GM12878 (cell line): Measurements from ENCODE around the gene CD27. TPM values are rescaled to one million over a fixed set of nuclear protein-coding genes. Genes with fewer than 3 reads are reported as not detected.

Experiments used
- EED ChIP-seq: sonication (generic); IDR thresholded peaks from 2 replicates; pipeline ENCODE4 v1.6.1; 2016; ENCODE audit warnings: antibody characterized with exemption, low read depth
- ESRRA ChIP-seq: IDR thresholded peaks from 2 replicates; pipeline ENCODE4 v1.6.1; 2012; ENCODE audit warnings: mild to moderate bottlenecking, low read length, improper control_type of control experiment
- FOXM1 ChIP-seq: IDR thresholded peaks from 2 replicates; pipeline ENCODE4 v1.6.1; 2012; ENCODE audit warnings: low read depth, mild to moderate bottlenecking, inconsistent platforms, low read length, moderate library complexity
- IKZF2 ChIP-seq, 2 experiments: fragments of 450-650 bp; IDR thresholded peaks; 2 replicates each; pipeline ENCODE4 v1.6.1; 2017; ENCODE audit warnings: mild to moderate bottlenecking in 2 of 2, moderate library complexity in 2 of 2
- IRF4 ChIP-seq: IDR thresholded peaks from 2 replicates; pipeline ENCODE4 v1.6.1; 2011; ENCODE audit warnings: low read depth, low read length
- MEF2B ChIP-seq: fragments of 450-650 bp; IDR thresholded peaks from 2 replicates; pipeline ENCODE4 v1.6.1; 2018; ENCODE audit warnings: mild to moderate bottlenecking, moderate library complexity; ENCODE audit not compliant: partially characterized antibody, poor library complexity, severe bottlenecking
- NFYA ChIP-seq: IDR thresholded peaks from 2 replicates; pipeline ENCODE4 v1.6.1; 2011; ENCODE audit warnings: low read depth, mild to moderate bottlenecking, low read length, improper control_type of control experiment, borderline replicate concordance
- NRF1 ChIP-seq: conservative IDR thresholded peaks from 2 replicates; pipeline ENCODE4 v1.6.1; 2011; ENCODE audit warnings: mild to moderate bottlenecking, low read depth, low read length, improper control_type of control experiment
- PAX8 ChIP-seq: fragments of 450-650 bp; IDR thresholded peaks from 2 replicates; pipeline ENCODE4 v1.6.1; 2017; ENCODE audit warnings: mild to moderate bottlenecking, moderate library complexity
- RB1 ChIP-seq: fragments of 450-650 bp; formaldehyde crosslinking; IDR thresholded peaks from 2 replicates; pipeline ENCODE4 v1.6.1; 2017; ENCODE audit warnings: mild to moderate bottlenecking, borderline replicate concordance
- STAT1 ChIP-seq: fragments of 450-650 bp; conservative IDR thresholded peaks from 2 replicates; pipeline ENCODE4 v1.6.1; 2014; ENCODE audit warnings: antibody characterized with exemption, mild to moderate bottlenecking
- YBX1 ChIP-seq: fragments of 450-650 bp; IDR thresholded peaks from 2 replicates; pipeline ENCODE4 v1.6.1; 2016; ENCODE audit warnings: antibody characterized with exemption
- ZNF274 ChIP-seq: IDR thresholded peaks from one replicate; pipeline ENCODE4 v1.8.0; 2011; ENCODE audit not compliant: insufficient read length, insufficient read depth
- polyA plus RNA-seq, 11 experiments: library from polyadenylated mRNA; depleted of rRNA in 4 of 11; unstranded in 6 of 11; stranded (reverse) in 5 of 11; fragments of >200 nt; fragmentation: Nextera tagmentation in 4 of 11; fragmentation: Illumina TruSeq in 1 of 11; extraction: Ambion mirVana in 4 of 11; extraction: Trizol in 1 of 11; gene quantifications; 1 replicate in 1 of 11; 2 replicates in 10 of 11; pipeline versions ENCODE4 v1.2.1 to v1.2.3, GENCODE V29; 2011 to 2016; ENCODE audit warnings: inconsistent platforms in 2 of 11, missing spikeins in 2 of 11, low read depth in 1 of 11
- total RNA-seq, 4 experiments: library from RNA; depleted of rRNA in 3 of 4; stranded (reverse); fragments of >200 nt in 3 of 4; fragmentation: Illumina TruSeq in 1 of 4; extraction: Trizol in 1 of 4; gene quantifications; 2 replicates each; pipeline versions ENCODE4 v1.2.1 to v1.2.3, GENCODE V29; 2013 to 2021
- TF ChIP-seq, protein P1 (sequence below): fragments of 150-350 bp; IDR thresholded peaks from 2 replicates; pipeline ENCODE4 v1.6.1; 2016; ENCODE audit warnings: low read depth, low read length
- TF ChIP-seq, protein P2 (sequence below): IDR thresholded peaks from 2 replicates; pipeline ENCODE4 v1.6.1; 2012; ENCODE audit warnings: low read depth, low read length, improper control_type of control experiment
- TF ChIP-seq, protein P3 (sequence below), 3 experiments: IDR thresholded peaks in 2 of 3; conservative IDR thresholded peaks in 1 of 3; 2 replicates each; pipeline ENCODE4 v1.5.1; 2011; ENCODE audit warnings: low read depth in 3 of 3, low read length in 3 of 3, mild to moderate bottlenecking in 3 of 3, control low read depth in 2 of 3, moderate library complexity in 2 of 3, inconsistent platforms in 1 of 3, mixed read lengths in 1 of 3; ENCODE audit not compliant: control insufficient read depth in 2 of 3, insufficient read depth in 1 of 3; ENCODE audit errors: extremely low read depth in 1 of 3
- TF ChIP-seq, protein P4 (sequence below): fragments of 450-650 bp; IDR thresholded peaks from 2 replicates; pipeline ENCODE4 v1.6.1; 2017; ENCODE audit warnings: borderline replicate concordance

Gene CD27
- total and polyA plus RNA-seq, 10 of the 15 experiments (the other 5 are each of a cell fraction or from before 2014, with no cell fraction given) = 4.9 to 184 (median 106) TPM

DNA sequence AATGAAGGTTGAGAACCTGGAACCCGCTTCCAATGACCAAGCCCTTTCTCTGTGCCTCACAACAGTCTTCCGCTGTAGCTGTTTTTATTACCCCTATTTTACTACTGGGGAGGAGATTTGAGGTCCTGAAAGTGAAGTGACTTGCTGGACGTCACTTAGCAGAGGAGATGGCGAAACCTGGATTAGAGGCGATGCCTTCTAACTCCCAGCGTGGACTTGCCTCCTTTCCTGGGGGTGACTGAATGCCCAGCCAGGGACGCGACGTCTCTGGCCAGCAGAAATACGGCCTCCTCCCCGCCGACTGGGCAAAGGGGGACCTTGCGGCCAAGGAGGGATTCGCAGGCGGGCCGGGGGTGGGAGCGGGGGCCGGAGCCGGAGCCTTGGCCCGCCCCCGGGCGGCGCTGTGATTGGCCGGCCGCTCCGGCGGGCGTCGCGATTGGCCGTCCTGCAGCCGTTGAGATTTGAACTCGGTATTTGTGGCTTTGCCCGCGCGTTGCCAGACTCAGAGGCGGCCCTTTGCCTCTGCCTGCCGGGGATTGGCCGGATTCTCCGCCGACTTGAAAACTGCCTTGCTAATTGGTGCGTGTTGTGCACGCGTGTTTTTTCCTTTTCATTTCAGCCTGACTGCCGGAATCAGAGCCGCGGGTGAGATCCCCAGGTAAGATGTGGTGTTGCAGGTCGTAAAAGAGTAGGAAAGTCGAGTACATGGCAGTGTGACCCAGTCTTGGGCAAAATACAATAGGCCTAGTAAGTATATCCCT is 48.9 kb downstream of the CD27 start, which contains the start of gene NCAPD2 (continued):
- TF ChIP-seq, protein P1, sequence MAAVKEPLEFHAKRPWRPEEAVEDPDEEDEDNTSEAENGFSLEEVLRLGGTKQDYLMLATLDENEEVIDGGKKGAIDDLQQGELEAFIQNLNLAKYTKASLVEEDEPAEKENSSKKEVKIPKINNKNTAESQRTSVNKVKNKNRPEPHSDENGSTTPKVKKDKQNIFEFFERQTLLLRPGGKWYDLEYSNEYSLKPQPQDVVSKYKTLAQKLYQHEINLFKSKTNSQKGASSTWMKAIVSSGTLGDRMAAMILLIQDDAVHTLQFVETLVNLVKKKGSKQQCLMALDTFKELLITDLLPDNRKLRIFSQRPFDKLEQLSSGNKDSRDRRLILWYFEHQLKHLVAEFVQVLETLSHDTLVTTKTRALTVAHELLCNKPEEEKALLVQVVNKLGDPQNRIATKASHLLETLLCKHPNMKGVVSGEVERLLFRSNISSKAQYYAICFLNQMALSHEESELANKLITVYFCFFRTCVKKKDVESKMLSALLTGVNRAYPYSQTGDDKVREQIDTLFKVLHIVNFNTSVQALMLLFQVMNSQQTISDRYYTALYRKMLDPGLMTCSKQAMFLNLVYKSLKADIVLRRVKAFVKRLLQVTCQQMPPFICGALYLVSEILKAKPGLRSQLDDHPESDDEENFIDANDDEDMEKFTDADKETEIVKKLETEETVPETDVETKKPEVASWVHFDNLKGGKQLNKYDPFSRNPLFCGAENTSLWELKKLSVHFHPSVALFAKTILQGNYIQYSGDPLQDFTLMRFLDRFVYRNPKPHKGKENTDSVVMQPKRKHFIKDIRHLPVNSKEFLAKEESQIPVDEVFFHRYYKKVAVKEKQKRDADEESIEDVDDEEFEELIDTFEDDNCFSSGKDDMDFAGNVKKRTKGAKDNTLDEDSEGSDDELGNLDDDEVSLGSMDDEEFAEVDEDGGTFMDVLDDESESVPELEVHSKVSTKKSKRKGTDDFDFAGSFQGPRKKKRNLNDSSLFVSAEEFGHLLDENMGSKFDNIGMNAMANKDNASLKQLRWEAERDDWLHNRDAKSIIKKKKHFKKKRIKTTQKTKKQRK = no peak
- TF ChIP-seq, protein P2, sequence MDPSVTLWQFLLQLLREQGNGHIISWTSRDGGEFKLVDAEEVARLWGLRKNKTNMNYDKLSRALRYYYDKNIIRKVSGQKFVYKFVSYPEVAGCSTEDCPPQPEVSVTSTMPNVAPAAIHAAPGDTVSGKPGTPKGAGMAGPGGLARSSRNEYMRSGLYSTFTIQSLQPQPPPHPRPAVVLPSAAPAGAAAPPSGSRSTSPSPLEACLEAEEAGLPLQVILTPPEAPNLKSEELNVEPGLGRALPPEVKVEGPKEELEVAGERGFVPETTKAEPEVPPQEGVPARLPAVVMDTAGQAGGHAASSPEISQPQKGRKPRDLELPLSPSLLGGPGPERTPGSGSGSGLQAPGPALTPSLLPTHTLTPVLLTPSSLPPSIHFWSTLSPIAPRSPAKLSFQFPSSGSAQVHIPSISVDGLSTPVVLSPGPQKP = 0 out of 2 replicates have a peak, but pooled peaks have one; percentile 5
- 0 out of 2 replicates have a peak, but pooled peaks have one; percentile 34 for TF ChIP-seq NFYA
- no peak for TF ChIP-seq RB1
- 0 out of 2 replicates have a peak, but pooled peaks have one; percentile 43 for TF ChIP-seq STAT1
- no peak; the same call in 1 of the 2 replicates for TF ChIP-seq PAX8
- TF ChIP-seq, protein P3, sequence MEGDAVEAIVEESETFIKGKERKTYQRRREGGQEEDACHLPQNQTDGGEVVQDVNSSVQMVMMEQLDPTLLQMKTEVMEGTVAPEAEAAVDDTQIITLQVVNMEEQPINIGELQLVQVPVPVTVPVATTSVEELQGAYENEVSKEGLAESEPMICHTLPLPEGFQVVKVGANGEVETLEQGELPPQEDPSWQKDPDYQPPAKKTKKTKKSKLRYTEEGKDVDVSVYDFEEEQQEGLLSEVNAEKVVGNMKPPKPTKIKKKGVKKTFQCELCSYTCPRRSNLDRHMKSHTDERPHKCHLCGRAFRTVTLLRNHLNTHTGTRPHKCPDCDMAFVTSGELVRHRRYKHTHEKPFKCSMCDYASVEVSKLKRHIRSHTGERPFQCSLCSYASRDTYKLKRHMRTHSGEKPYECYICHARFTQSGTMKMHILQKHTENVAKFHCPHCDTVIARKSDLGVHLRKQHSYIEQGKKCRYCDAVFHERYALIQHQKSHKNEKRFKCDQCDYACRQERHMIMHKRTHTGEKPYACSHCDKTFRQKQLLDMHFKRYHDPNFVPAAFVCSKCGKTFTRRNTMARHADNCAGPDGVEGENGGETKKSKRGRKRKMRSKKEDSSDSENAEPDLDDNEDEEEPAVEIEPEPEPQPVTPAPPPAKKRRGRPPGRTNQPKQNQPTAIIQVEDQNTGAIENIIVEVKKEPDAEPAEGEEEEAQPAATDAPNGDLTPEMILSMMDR (IDR thresholded peaks at IDR 0.05 in 2 of 3, conservative IDR thresholded peaks at IDR 0.05 in 1 of 3; ENCODE audit: control insufficient read depth in 2 of 3, extremely low read depth in 1 of 3, insufficient read depth in 1 of 3, low read depth in 3 of 3, low read length in 3 of 3) = peak in 2 of 3 experiments; percentile 2 to 25; a peak in 1 of 6 replicates
- no peak for TF ChIP-seq YBX1
- TF ChIP-seq, protein P4, sequence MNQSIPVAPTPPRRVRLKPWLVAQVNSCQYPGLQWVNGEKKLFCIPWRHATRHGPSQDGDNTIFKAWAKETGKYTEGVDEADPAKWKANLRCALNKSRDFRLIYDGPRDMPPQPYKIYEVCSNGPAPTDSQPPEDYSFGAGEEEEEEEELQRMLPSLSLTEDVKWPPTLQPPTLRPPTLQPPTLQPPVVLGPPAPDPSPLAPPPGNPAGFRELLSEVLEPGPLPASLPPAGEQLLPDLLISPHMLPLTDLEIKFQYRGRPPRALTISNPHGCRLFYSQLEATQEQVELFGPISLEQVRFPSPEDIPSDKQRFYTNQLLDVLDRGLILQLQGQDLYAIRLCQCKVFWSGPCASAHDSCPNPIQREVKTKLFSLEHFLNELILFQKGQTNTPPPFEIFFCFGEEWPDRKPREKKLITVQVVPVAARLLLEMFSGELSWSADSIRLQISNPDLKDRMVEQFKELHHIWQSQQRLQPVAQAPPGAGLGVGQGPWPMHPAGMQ = no peak
- no peak; the same call in 1 of the 2 replicates for TF ChIP-seq FOXM1
- no peak for TF ChIP-seq EED
- TF ChIP-seq ZNF274 = no peak
- TF ChIP-seq NRF1 = no peak
- peak in 1 of 2 experiments; percentile 28; a peak in 1 of 4 replicates for TF ChIP-seq IKZF2 (IDR thresholded peaks at IDR 0.05)
- peak; percentile 47 for TF ChIP-seq MEF2B
- no peak for TF ChIP-seq ESRRA
- TF ChIP-seq IRF4 = 0 out of 2 replicates have a peak, but pooled peaks have one; percentile 1
